ENCODE measurements around the gene CTSC. TPM values are rescaled to one million over a fixed set of nuclear protein-coding genes. Genes with fewer than 3 reads are reported as not detected.

Gene CTSC
- total RNA-seq, 1 experiment from 2014 or later = 269 TPM

DNA sequence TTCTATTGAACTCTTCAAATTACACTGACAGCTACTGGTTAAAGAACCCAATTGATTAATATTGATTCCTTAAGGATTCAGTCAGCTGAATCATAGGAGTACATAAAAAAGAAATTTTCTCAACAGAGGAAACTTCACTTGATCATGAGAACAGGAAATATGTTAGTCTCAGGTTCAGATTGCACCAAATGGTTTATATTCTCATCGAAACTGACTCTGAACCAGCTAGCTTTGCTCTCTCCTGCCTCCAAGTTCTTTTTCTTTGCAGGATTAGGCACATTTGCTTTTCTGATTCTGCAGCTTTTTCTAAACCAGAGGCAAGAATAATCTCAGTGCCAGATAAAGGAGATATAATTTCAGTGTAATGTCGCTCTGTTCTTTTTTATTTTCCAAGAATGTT, 33.2 kb upstream of the CTSC start (continued):
- TF ChIP-seq NR3C1 (CRISPR knock-in tag; conservative IDR thresholded peaks at IDR 0.05; ENCODE audit: low read depth) (no peak), MAX (CRISPR knock-in tag; IDR thresholded peaks at IDR 0.05) (no peak)

GRCh38 chr11:88367310-88367709, 29.8 kb upstream of the CTSC start:
- ATAC-seq (no peak), DNase-seq (ENCODE audit: low spot score) (no peak)
- ChIA-PET CTCF (interaction anchor here (1.0 kb wide), 1 partner anchor 25 kb away, joined by 3 read pairs; no protein-coding TSS in a partner anchor), POLR2A (interaction anchor here (0.7 kb wide), 1 partner anchor 1393 kb away, joined by 4 read pairs; no protein-coding TSS in a partner anchor)
- H3K36me3 Mint-ChIP-seq = no peaks in the 10 kb centered on the region
- H3K4me3 Mint-ChIP-seq = no peak overlapping the region
- no peak overlapping the region for H3K27ac Mint-ChIP-seq
- H3K4me1 Mint-ChIP-seq = 0 out of 2 replicates have a peak, but pooled peaks cover 2% of the 10 kb centered on the region
- no peaks in the 10 kb centered on the region for H3K9me3 Mint-ChIP-seq
- TF ChIP-seq AR (CRISPR knock-in tag; IDR thresholded peaks at IDR 0.05) (no peak), ZNF317 (CRISPR knock-in tag; IDR thresholded peaks at IDR 0.05; ENCODE audit: borderline replicate concordance, low read depth) (no peak), RELA (CRISPR knock-in tag; IDR thresholded peaks at IDR 0.05; ENCODE audit: borderline replicate concordance) (no peak), TP53 (CRISPR knock-in tag; IDR thresholded peaks at IDR 0.05) (no peak), GRHL2 (CRISPR knock-in tag; IDR thresholded peaks at IDR 0.05; ENCODE audit: insufficient replicate concordance, severe bottlenecking) (no peak), NFE2L1 (CRISPR knock-in tag; IDR thresholded peaks at IDR 0.05) (no peak), RORB (CRISPR knock-in tag; IDR thresholded peaks at IDR 0.05) (no peak), SOX15 (CRISPR knock-in tag; IDR thresholded peaks at IDR 0.05) (no peak)
- no peaks in the 10 kb centered on the region for H3K27me3 Mint-ChIP-seq (ENCODE audit: low read depth)

DNA sequence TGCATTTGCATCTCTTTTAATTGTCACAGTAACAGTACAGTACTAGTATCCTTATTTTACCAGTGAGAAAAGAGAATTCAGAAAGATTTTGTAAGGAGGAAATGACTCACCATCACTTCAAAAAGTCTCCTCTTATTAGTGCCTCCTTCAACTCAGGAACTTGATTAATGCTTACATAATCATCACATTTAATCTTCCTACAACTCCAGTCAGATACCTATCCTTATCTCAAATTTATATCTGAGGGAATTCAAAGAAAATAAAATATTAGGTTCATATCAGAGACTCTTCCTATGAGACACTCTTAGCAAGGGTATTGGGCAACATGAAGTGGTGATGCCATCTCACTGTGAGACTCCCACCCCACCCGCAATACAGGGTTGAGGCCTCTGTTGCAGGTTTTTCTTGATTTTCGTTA, 26.1 kb upstream of the CTSC start:
- ATAC-seq (no peak), DNase-seq (ENCODE audit: low spot score) (no peak)
- Mint-ChIP-seq H3K36me3 (no peaks in the 10 kb centered on the region), H3K4me1 (peaks cover 13% of the 10 kb centered on the region), H3K4me3 (no peak overlapping the region), H3K27ac (no peak overlapping the region), H3K27me3 (ENCODE audit: low read depth) (no peaks in the 10 kb centered on the region), H3K9me3 (no peaks in the 10 kb centered on the region)
- ChIA-PET CTCF (no interaction called here), POLR2A (no interaction called here)
- TF ChIP-seq HMGXB4 (CRISPR knock-in tag; IDR thresholded peaks at IDR 0.05) = no peak
- TF ChIP-seq, protein P1, sequence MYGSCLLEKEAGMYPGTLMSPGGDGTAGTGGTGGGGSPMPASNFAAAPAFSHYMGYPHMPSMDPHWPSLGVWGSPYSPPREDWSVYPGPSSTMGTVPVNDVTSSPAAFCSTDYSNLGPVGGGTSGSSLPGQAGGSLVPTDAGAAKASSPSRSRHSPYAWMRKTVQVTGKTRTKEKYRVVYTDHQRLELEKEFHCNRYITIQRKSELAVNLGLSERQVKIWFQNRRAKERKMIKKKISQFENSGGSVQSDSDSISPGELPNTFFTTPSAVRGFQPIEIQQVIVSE (CRISPR knock-in tag; IDR thresholded peaks at IDR 0.05; ENCODE audit: borderline replicate concordance) = no peak
- TF ChIP-seq HMGA2 (CRISPR knock-in tag; IDR thresholded peaks at IDR 0.05) = no peak
- TF ChIP-seq JUN (CRISPR knock-in tag; IDR thresholded peaks at IDR 0.05) = no peak
- no peak for TF ChIP-seq OVOL2 (CRISPR knock-in tag; IDR thresholded peaks at IDR 0.05; ENCODE audit: borderline replicate concordance)
- TF ChIP-seq, protein P2, sequence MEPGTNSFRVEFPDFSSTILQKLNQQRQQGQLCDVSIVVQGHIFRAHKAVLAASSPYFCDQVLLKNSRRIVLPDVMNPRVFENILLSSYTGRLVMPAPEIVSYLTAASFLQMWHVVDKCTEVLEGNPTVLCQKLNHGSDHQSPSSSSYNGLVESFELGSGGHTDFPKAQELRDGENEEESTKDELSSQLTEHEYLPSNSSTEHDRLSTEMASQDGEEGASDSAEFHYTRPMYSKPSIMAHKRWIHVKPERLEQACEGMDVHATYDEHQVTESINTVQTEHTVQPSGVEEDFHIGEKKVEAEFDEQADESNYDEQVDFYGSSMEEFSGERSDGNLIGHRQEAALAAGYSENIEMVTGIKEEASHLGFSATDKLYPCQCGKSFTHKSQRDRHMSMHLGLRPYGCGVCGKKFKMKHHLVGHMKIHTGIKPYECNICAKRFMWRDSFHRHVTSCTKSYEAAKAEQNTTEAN (CRISPR knock-in tag; IDR thresholded peaks at IDR 0.05) = no peak
- TF ChIP-seq, protein P3, sequence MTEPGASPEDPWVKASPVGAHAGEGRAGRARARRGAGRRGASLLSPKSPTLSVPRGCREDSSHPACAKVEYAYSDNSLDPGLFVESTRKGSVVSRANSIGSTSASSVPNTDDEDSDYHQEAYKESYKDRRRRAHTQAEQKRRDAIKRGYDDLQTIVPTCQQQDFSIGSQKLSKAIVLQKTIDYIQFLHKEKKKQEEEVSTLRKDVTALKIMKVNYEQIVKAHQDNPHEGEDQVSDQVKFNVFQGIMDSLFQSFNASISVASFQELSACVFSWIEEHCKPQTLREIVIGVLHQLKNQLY (CRISPR knock-in tag; IDR thresholded peaks at IDR 0.05) = no peak
- TF ChIP-seq ZNF263 (CRISPR knock-in tag; IDR thresholded peaks at IDR 0.05; ENCODE audit: low read depth) = no peak
- no peak for TF ChIP-seq STAT6 (CRISPR knock-in tag; conservative IDR thresholded peaks at IDR 0.05; ENCODE audit: low read depth)
- TF ChIP-seq FOXJ3 (CRISPR knock-in tag; IDR thresholded peaks at IDR 0.05; ENCODE audit: borderline replicate concordance) = no peak
- no peak for TF ChIP-seq ZNF232 (CRISPR knock-in tag; IDR thresholded peaks at IDR 0.05)
